HepG2 (cell line): ENCODE measurements around the gene KRTAP10-9.

Experiments used
- GABPA ChIP-seq, 2 experiments: IDR thresholded peaks; 2 replicates each; pipeline ENCODE4 v1.6.1; 2011 to 2016; ENCODE audit warnings: low read depth in 2 of 2, low read length in 1 of 2, missing biosample characterization in 1 of 2, missing genetic modification characterization in 1 of 2
- MED1 ChIP-seq: sonication (generic); formaldehyde crosslinking; IDR thresholded peaks from 2 replicates; pipeline ENCODE4 v1.4.0; 2020; ENCODE audit warnings: missing genetic modification reagents
- NBN ChIP-seq: fragments of 450-650 bp; conservative IDR thresholded peaks from 2 replicates; pipeline ENCODE4 v1.6.1; 2017
- NFE2L1 ChIP-seq: sonication (generic); formaldehyde crosslinking; IDR thresholded peaks from 2 replicates; pipeline ENCODE4 v1.4.0; 2020; ENCODE audit warnings: missing genetic modification reagents, mild to moderate bottlenecking, borderline replicate concordance
- SP2 ChIP-seq: sonication (generic); formaldehyde crosslinking; IDR thresholded peaks from 2 replicates; pipeline ENCODE4 v1.5.1; 2020; ENCODE audit warnings: mild to moderate bottlenecking, missing genetic modification reagents
- TF ChIP-seq, protein P1 (sequence below): sonication (generic); formaldehyde crosslinking; IDR thresholded peaks from 2 replicates; pipeline ENCODE4 v1.4.0; 2020; ENCODE audit warnings: missing genetic modification reagents

- TF ChIP-seq MED1 (CRISPR knock-in tag) (no peak), SP2 (CRISPR knock-in tag) (no peak), NFE2L1 (CRISPR knock-in tag) (no peak), NBN (no peak), GABPA (IDR thresholded peaks at IDR 0.05; ENCODE audit: low read depth, low read length) (no peak), GABPA (CRISPR knock-in tag; IDR thresholded peaks at IDR 0.05; ENCODE audit: low read depth) (no peak)
- TF ChIP-seq, protein P1, sequence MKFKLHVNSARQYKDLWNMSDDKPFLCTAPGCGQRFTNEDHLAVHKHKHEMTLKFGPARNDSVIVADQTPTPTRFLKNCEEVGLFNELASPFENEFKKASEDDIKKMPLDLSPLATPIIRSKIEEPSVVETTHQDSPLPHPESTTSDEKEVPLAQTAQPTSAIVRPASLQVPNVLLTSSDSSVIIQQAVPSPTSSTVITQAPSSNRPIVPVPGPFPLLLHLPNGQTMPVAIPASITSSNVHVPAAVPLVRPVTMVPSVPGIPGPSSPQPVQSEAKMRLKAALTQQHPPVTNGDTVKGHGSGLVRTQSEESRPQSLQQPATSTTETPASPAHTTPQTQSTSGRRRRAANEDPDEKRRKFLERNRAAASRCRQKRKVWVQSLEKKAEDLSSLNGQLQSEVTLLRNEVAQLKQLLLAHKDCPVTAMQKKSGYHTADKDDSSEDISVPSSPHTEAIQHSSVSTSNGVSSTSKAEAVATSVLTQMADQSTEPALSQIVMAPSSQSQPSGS (CRISPR knock-in tag): no peak
These were observed at the start of gene KRTAP10-9 for GRCh38 chr21:44626673-44627143.
